Lung microvascular endothelial cell (primary cell): Measurements from ENCODE around the gene KCNK5. TPM values are rescaled to one million over a fixed set of nuclear protein-coding genes. Genes with fewer than 3 reads are reported as not detected.

Experiments used
- DNase-seq, 2 donors: peaks; one replicate each; pipeline versions ENCODE4 v3.0.0 to v3.0.0-alpha.2; 2010; ENCODE audit warnings: low read depth in 2 of 2
- total RNA-seq: library from RNA; depleted of rRNA; stranded (reverse); fragments of >200 nt; gene quantifications from 2 replicates; pipeline ENCODE4 v1.2.1, GENCODE V29; 2014

KCNK5 gene
- total RNA-seq, 1 donor from 2014 or later = under 0.01 TPM

DNA sequence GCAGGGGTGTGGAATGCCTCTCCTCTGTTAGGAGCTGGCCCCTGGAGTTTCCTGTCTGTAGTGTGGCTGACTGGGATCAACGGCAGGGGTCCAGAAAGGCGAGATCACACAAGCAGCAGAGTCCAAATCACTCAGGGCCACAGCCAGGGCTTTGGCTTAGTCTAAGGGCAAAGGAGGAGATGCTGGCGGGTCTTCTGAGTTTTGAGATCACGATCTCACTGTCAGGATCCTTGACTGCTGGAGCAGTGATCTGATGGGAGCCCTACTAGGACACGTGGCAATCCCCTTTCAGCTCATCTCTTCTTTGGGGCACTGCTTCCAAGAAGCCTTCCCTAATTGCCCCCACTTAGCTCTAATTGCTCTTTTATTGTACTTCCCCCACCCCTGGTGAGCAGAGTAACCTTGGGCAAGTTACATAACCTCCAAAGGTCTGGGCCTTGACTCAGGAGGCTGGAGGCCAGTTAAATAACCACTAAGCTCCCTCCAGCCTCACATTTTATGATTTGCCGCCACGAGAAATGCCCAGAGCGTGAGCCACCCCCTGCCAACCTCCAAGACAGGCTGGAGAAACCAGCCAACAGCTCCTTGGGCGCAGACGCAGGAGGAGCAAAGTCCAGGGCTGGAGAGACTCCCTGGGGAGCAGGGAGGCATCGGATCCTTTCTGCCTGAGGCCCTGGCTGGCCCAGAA, 12.0 kb downstream of the KCNK5 start:
- no peak for DNase-seq

DNA sequence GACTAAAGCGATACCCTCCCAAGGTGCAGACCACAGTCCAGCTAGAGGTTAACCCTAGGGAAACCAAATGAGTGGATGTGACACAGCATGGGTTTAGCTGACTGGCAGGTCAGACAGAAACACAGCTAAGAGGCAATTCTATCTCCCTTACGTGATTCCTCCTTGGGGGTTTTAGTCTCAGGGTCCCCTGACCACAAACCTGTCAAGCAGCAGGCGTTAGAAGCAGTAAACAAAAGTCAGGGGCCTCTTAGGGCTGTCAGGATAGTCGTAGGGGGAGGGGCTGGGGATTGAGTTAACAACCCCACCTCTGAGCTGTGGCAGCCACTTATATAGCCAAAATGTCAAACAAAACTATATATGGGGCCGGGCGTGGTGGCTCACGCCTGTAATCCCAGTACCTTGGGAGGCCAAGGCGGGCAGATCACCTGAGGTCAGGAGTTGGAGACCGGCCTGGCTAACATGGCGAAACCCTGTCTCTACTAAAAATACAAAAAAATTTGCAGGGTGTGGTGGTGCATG, 13.6 kb downstream of the KCNK5 start:
- no peak for DNase-seq

- DNase-seq = no peak
Measured at GRCh38 chr6:39214846-39215639, 14.2 kb downstream of the KCNK5 start.

DNA sequence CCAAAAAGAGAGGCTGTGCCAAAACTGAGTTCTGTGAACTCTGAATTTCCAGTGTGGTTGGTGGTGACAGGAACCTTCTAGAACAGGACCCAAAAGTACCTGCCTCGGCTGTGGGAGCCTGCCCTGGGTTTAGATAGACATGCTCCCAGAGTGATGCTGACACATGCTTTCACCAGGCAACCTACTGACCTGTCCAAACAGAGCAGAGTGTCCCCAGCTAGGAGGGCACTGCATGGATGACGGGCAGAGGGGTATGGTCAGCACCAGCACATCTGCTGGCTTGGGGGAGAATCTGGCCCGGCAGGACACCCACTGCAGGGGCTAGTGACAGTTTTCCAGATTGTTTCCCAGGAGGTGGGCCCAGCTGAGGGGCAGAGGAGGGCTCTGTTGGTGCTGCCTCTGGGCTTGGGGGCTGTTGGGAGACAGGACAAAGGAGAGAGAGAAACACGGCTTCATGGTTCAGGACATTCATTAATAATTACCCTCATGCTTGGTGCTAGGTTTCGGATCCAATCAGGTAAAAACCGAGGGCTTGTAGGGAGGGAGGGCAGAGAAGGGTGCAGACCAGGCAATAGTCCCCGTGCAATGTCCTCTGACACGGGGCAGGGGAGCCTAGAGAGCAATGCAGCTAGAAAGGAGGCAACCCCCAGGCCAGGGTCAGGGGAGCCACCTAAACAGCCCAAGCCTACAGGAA, 15.0 kb downstream of the KCNK5 start:
- DNase-seq = no peak

DNA sequence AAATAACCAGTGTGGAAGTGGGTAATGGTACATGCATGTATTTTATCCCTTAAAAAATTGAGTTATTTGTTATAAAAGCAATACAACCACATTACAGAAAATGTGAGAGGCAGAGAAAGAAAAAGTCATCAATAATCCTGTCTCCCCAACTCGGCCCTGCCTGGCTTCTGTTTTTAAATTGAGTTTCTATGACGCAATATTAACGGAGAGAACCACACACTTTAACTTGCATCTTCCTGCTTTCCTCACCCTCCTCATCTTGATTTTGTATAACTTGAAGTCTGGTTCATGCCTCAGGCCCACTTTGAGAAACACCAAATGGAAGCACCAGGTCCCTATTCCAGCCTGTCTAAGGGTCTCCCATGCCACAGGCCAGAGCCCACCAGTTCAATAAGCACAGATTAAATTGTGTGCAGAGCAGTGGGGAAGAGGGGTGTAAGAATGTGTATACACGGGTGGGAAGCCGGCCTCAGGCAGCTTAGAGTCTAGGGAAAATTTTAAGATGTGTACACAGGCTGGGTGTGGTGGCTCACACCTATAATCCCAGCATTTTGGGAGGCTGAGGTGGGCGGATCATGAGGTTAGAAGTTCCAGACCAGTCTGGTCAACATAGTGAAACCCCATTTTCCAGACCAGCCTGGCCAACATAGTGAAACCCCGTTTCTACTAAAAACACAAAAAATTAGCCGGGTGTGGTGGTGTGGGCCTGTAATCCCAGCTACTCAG, 15.9 kb downstream of the KCNK5 start:
- no peak for DNase-seq

DNA sequence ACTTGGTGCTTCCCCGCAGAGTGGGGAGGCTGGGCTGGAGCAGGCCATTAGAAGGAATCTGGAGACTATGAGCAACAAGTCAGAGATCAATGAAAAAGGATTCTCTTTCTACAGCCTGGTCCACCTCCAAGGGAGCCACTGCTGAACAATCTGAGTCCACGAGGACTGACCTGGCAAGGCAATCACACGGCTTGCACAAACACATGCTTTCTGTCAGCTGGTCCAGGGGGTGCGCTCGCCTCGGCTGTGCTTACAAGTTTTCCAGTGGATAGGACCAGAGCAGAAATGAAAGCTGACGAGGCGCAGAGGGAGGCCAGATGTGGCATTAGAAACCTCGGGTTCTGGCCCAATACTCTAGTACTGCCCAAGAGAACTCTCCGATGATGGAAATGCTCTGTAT, 18.1 kb downstream of the KCNK5 start:
- no peak for DNase-seq

DNA sequence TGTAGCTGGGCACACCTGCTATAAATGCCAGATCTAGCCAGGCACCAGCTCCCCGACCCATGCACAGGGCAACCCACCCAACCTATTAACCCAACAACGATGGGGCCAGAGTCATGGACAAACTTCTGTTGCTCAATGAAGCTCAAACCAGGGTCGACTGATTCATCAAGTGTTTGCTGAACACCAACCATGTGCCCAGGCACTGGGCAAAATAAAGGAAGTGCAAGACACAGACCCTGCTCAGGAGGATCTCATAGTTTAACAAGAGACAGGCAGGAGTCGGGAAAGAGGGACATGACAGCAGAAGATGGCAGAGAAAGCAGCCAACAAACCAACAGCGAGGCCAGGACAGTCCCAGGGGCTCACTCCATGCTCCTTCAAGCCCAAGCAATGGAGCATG, 18.8 kb downstream of the KCNK5 start:
- DNase-seq = no peak

DNA sequence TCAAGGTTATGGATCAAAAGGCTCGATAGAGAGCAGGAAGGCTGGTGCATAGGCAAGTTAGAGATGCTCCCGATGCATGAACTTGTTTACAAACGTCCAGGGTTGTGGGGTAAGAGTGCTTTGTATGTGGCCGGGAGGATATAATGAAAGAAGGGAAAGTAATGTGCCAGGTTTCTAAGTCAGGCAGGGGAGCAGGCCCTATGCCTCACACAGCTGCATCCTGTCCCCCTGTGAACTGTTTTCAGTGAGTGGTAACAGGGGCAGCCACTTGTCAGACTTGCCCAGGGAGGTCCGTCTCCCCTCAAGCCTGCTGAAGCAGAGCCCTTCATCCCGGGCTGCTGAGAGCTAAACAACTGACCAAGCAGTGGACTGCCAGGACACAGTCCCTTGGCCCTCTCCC, 19.4 kb downstream of the KCNK5 start:
- no peak for DNase-seq

DNA sequence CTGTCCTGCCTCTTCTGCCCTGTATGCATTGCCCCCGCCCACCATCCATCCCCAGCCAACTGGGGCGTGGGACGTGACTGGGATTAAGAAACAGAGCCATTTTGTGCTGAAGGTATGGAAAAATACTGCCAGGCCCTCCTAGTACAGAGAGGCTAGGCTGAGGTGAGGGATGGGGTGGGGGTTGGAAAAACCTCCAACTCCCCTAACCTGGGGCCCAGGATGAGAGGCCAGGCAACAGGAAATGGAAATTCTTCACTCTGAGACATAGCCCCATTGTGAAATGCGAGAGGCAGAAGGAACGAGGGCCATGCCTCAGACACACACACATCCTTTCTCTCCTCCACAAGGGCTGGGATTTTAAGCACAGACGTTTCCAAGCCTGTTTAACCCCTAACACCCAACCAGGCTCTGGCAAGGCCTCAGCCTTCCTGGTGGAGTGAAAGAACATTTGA, 19.9 kb downstream of the KCNK5 start:
- no peak for DNase-seq

DNA sequence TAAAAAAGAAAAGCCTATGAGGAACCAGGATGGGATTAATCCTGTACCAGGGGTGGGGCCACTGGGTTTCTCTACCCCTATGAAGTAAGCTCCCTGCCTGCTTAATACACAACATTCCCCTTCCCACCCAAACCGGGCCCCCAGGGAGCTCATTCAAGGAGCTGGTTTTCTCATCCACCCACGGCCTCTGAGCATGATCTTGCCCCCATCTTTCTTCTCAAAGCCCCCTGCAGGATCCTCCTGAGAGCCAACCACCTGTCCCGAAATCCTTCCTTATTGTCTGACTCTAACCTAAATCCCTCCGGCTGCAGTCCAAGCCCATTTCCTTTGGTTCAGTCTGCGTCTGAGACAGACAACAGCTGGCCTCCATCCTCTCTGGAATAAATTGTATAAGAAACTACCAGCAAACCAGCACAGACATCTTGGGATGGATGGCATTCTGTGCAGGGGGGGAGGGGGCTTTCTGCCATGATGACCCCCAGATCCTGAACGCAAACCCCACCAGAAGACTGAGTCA, 21.0 kb downstream of the KCNK5 start:
- DNase-seq = no peak

GRCh38 chr6:39207416-39208222, 21.7 kb downstream of the KCNK5 start:
- no peak for DNase-seq

DNA sequence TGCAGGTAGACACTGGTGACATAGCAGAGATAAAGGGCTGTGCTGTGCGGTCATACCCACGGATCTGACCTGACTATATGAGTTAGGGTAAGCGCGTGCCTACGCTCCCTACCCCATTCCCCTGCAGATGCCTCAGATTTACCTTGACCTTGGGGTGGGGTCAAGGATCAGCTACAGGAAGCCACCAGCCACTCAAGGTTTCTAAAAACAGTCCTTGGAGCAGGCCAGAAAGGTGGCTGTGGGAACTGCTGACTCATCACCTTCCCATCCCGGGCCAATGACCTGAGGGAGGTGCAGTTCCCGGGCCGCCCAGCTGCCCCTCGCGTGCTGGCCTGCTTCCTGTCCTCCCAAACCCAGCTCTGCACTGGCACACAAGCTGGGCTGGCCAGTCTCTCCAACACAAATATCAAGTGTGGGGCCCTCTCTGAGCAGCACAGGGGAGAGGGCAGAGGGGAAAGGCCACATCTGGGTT, 23.0 kb downstream of the KCNK5 start:
- no peak for DNase-seq

DNA sequence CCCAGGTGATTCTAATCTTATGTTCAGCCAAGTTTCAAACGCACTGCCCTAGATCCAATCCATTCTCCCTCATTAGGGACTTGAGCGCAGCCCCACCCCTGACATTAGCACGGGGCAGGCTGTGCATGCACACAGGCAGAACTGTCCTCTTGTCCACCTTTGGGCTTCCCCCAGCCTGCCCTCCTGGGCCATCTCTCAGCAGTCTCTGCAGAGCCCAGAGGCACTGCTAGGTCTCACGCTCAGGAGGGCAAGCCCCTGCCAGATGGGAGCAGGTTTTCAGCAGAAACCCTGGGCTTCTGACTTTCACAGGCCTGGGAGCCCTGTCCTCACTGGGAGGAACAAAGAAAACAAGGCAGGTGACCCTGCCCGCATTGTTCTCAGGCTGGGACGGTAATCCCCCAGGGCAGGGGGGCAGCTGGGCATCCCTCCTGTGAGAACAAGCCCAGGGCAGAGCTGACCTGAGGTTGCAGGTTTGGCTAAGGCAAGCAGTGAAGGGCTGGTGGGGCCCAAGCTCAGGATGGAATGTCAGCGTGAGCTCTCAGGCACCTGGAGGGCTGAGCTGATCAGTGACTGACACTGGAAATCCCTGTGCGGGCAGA, 24.5 kb downstream of the KCNK5 start:
- DNase-seq = no peak

DNA sequence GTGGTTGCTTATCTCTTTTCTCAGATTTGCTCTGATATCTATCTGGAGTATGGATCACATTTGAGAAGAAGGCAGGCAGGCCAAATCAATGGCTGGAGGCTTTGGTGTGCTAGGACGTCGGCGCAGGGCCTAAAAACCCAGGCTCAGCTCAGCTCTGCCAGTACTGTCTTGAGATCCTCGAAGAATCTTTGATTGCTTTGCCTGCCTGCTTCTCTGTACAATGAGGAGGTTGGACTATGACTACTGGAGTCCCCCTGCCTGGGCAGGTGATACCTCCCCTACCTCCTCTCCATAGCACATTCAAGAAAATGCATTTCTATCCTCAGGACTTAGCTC, 25.1 kb downstream of the KCNK5 start:
- no peak for DNase-seq

DNA sequence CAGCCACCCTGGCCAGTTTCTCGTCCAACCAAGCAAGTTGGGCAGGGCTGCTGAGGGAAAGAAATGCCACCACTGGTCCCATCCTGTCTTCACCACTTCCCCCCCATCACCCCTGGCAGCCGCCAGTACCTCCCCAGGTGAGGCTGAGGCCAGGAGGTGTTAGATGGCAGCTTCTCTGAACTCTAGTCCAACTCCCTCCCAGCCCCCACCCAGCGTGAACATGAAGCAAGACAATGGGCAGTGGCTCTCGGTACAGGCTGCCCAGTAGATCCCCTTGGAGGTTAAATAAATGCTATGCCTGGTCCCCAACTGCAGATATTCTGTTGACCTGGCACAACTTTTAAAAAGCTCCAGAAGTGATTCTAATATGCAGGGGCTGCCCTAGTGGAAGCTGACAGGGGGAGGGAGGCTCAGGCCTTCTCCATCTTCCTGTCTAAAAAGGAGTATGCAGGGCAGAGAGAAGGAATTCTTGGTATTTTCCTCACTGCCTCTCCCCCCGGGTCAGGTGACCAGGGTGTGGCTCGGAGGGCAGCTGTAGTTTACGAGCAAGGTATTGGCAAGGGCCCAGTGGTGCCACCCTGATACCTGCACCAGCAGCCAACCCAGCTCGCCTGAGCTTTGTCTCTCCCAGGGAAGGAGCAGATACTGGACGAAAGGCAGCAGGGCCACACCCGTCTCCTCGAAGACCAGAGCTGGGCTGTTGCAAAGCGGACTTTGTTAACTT, 25.7 kb downstream of the KCNK5 start:
- no peak for DNase-seq

DNA sequence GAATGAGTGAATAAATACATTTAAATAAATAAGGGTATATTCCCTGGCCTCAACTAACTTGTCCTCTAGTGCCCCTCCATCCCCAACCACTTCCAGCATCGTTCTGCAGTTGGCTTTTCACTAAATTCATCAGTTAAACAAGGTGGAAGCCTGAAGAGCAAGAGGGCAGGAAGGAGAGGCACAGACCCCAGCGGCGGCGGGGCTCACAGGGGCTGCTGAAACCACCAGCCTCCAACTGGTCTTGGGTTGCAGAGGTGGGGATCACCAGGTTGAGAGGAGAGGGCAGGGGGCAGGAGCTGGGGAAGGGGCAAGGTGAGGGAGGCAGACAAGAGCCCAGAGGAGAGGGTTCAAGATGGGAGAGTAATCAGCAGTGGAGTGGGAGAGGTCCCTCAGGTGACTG, 27.1 kb downstream of the KCNK5 start:
- DNase-seq = no peak

DNA sequence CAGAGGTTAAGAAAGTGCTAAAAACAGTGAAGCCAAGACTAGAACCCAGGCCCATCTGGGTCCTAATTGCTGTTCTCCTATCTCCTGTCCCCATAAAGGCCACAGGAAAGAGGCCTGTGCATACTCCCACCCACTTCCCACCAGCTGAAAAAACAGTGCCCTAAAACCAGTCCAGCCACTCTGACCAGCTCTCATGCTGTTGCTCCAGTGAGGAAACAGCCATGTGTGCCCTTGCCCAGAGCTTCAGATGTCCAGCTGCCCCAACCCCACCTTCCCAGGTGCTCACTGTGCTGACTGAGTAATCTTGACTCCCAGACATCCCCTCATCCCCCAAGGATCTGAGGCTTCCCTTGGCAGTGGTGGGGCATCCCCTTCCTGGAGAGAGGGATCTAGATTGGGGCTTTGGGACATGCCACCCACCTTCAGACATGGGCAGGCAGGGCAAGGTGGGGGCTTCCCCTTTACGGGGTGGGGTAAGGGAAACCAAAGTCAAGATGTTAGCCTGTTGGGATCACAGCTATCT, 28.7 kb downstream of the KCNK5 start:
- DNase-seq = no peak

DNA sequence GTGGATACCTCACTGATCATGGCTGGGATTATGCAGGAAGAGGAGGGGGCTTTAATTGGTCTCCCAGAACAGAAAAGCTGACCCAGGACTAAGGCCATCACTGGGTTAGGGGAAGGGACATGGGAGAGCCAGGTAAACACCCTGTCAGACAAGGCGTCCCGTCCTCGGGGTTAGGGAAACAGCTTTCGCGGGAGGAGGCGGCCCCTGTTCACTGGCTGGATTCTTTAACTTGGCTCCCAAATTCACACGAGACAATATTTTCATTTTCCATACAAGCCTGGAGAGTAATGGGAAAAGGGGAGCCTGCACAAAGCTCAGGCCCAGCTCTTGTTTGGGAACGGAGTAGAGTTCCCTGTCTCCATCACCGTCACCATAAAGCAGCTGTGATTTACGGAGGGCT, 29.3 kb downstream of the KCNK5 start:
- no peak for DNase-seq

GRCh38 chr6:39199231-39199940, 29.9 kb downstream of the KCNK5 start:
- no peak for DNase-seq
